NCI-H446 treated with DMSO at 0.1 percent for 48 hours (cell line): Measurements from ENCODE around the gene SERPINA9.

Source experiments
- DNase-seq: peaks from one replicate; lab custom pipeline; 2025; lab: John Stamatoyannopoulos, UW

Gene SERPINA9

DNA sequence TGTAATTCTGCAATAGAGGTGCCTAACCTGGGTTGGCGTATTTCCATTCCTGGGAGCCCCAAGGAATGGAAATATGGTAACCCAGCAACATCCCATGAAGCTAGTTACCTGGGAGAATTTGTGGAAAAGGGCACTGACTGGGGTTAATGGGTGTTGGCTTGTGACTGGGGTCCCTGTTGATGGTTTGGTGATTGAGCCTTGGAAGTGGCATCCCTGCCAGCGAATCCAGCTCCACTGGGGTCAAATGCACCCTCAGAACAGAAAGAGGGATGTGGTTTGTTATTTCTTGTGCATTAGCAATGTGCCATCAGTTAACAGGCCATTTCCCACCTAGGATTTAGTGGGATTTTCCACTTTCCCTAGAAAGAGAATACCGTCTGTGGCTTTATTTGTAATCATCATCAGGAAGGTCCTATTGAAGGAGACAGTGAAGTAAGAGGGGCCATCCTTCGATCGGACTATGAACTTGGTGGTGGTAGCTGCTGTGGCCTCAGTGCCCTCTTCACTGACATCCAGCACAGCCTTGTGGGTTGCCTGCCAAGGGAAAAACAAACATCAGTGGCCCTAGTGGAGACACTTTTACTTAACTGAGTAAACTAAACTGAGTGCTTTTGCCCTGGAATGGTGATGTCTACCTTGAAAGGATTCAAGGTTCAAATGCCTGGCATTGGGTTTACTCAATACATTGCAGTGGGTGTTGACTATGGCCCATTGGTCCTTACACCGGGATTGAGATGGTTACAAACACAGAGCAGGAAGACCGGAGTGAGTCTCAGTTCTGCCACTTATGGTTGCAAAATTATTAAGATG, 13.0 kb downstream of the SERPINA9 start:
- DNase-seq: no peak

DNA sequence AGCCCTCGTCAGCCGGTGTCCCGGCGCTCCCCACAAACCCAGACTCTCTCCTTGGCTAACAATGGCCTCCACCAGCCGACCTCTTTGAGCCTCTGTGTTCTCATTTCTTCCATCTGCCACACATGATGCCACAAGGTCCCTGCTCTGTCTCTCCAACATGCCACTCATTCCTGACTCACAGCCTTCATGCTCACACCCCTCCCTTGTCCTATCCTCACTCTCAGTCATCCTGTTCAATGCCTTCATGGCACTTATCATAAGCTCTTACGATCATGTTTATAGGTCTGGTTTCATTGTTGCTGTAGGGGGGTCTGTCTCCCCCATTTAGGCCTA, 13.8 kb downstream of the SERPINA9 start:
- no peak for DNase-seq

DNA sequence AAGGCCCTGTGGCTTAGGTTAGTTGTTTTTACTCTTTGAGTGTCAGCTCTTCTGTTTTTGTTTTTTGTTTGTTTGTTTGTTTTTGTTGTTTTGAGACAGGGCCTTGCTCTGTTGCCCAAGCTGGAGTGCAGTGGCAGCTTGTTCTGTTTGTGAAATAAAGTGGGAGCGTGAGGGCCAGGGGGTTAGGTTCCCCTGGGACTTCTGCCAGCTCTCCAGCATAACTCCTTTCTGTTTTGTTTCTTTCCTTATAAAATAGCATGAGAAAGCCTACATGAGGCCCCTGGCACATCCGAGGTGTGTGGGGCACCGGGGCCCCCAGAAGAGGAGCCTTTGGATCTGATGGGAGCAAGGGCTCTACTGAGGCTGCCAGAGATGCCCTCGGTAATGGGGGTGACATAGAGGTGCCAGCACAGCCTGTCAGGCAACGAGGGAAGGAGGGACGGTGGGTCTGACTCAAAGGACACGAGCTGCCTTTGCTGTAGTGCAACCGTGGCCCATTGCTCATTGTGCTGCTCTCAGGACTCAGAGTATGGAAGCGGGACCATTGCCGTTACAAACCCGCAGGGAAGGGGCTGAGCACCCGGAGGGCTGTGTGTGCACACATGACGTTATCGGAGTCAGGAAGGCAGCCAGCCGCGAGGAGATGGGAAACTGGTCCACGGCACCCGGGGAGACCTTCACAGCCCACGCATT, 14.3 kb downstream of the SERPINA9 start:
- DNase-seq: no peak

DNA sequence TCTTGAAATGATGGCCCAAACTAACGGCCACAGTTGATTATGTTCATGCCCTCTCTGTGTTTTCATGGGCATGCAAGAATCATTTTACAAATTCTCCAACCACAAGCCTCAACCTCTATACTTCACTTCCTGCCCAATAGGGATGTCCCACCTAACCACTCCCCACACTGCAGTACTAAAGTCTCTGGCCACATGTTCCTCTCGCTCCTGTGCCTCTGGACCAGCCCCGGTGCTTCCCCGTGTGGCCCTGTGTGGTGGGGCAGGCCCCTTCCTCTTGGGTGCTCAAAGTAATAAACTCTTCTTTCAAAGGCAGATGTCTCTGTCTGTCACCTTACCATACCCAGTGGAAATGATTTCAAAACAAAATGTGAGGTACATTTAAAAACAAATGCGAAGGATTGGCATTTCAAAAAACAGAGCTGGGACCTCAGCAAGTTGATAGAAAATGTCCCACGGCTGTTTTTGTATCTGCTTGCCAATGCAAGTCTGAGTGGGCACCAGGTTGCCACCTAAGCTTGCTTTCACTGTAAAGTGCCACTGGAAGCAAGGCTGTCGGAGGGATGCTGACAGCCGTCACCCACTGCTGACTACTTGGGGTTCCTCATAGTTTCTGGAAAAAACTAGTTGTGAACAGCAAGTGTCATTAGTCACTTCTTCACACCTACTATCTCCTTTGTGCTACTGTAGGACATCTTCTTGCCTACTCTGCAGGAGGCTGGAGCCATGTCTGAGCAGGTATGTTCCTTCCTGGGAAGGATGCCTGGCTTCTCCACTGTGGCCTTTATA, 15.2 kb downstream of the SERPINA9 start:
- no peak for DNase-seq

DNA sequence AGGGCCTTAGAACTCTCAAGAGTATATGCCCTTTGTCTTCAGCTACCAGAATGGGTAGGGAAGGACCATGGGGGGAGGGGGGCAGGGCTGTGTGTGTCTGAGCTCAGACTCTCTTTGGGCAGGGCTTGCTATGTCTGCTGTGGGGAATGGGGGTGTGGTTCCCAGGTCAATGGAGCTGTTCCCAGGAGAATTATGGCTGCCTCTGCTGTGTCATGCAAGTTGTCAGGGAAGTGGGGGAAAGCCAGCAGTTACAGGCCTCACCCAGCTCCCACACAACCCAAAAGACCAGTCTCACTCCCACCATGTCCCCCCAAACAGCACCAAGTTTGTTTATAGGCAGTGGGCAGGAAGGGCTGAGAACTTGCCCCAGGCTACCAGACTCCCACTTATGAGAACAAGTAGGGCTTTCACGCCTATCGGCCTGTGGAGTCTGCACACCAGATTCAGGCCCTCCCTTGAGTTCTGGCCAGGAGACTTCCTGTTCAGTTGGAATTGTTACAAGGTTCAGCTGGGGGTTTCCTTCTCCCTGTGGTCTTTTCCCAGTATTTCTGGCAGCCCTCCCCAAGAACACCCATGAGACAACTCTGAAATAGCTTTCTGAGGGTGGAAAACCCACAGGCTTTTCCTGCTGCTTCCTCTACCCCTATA, 17.3 kb downstream of the SERPINA9 start:
- DNase-seq: no peak

DNA sequence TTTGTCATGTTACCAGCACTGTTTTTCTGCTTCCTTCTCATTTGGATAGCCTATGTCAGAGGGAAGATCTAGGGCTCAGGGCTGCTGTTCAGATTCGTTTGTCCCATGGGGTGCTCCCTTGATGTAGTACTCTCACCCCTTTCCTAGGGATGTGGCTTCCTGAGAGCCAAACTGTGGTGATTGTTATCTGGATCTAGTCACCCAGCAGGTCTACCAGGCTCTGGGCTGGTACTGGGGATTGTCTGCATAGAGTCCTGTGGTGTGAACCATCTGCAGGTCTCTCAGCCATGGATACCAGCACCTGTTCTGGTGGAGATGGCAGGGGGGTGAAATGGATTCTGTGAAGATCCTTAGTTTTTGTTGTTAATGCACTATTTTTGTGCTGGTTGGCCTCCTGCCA, 17.9 kb downstream of the SERPINA9 start:
- DNase-seq: no peak

DNA sequence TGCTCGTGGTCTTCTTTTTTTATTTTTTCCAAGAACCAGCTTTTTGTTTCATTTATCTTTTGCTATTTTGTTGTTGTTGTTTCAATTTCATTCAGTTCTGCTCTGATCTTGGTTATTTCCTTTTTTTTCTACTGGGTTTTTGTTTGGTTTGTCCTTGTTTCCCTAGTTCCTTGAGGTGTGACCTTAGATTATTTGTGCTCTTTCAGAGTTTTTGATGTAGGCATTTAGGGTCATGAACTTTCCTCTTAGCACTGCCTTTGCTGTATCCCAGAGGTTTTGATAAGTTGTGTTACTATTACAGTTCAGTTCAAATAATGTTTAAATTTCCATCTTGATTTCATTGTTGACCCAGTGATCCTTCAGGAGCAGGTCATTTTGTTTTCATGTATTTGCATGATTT, 20.1 kb downstream of the SERPINA9 start:
- DNase-seq: no peak

DNA sequence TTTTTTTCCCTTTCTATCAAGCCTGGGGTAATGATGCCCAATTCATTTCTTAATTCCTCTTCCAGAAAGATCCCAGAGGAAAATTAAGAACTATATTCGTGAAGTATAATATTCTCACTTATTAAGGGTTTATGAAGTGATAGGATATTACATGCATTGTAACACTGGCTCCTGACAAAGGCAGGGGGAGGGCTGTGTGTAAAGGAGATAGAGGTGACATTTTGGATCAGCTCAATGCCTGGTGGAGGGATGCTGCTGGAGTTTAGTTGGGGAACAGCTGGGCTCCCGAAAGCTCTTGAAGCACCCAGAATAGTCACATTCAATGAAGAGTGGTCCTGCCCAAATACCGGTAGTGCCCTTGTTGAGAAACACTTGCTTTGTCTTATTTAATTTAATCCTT, 24.2 kb downstream of the SERPINA9 start:
- DNase-seq: no peak

DNA sequence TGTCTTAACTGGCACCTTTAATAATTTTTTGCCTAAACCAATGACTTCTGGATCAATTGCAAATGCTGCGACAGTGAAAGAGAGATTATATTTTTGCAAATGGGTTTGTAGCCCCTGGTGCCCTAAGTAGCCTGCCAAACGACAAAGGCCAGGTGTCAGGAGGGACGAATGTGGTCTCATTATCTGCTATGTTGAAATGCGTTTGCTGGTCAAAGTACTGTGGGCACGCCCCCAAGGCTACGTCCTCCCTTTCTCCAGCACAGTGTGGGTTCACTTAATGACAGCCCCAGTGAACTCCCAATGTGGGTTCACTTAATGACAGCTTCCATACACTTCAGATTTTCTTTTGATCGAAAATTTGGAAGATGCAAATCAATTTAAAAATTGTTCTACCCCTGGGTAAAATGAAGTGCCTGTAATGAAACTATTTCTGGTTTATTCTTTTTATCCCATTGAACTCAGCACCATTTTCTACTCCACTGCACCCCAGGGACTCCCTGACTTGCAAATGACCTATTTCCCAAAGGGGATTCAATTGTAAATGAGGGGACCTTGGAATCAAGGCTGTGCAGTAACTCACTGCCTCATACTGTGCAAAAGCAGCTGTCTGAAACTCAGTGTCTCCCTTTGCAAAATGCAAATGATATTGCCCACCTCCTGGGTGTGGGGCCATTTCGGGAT, 24.8 kb downstream of the SERPINA9 start:
- no peak for DNase-seq

DNA sequence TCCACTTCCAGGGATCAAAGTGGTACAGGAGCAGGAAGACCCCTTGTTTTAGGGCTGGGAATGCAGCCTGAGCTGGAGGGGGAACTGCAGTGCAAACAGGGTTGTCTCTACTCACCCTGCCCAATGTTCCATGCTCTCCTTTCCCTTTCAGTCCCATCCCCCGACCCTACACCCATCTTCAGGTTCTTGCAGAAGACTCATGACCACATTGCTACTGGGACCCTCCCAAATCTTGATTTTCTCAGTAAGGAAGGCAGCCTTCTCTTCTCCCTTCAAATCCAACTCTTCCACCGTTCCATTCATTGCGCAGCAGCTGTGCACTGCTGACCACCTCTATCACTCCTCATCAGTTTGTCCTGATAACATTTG, 25.3 kb downstream of the SERPINA9 start:
- no peak for DNase-seq

DNA sequence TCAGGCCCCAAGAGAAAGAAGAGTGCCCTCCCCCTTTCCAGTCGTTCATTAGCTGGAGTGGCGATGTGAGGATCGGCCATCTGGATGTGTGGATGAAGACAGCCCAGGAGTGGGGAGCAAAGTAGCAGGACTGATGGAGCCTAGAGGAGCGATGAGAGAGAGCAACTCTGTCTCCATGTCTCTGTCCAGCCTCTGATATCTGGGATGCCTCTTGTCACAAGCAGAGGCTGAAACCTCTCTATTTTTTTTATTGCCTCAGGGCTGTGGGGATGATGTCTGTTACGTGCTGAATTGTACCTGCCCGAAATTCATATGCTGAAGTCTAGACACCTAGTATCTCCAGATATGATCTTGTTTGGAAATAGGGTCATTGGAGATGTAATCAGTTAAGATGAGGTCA, 26.1 kb downstream of the SERPINA9 start:
- DNase-seq: no peak

DNA sequence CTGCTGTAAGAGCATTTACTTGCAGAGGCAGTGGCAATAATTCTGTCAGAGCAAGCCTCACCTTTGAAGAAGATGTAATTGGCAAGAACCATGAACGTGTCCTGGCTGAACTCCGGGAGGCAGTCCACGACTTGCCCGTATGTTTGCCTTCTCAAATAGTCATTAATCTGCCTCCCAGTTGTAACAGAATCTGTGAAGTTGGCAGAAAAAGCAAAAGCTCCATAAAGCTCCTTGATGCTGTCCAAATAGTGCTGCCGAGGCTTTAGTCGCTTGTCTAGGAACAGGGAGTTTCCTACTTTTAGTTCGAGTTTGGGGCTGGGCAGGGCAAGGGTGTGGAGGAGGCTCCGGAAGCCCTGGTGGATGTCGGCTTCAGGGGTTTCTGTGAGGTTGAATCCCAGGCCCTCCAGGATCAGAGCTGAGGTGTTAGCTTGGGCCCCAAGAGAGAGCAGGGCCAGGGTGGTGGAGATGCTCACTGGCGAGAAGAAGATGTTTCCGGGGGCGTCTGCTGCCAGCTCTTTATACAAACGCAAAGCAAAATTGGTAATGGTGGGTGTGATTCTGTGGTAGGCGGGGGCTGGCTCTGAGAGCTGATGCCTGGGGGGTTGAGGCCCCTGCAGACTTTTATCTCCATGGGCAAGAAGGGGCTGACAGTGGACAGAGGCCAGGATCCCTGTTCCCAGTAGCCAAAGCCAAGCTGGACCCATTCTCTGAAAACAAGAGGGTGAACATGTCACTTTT, 27.8 kb downstream of the SERPINA9 start:
- DNase-seq: no peak

DNA sequence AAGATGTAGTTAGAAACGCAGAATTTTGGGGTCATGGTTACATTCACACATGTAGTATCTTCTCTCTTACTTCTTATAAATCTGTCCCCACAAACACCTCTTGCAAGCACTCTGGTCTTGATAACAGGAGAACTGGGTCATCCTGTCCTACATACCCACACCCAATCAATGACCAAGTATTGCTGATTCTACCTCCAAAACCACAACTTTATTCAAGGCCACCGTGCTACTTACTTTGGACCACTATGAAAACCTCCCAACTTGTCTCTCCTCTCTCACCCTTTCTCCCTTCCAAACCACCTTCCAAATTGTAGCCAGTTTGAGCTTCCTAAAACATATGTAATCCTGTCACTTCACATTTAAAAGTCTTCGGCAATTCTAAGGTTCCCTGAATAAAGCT, 28.8 kb downstream of the SERPINA9 start:
- no peak for DNase-seq

DNA sequence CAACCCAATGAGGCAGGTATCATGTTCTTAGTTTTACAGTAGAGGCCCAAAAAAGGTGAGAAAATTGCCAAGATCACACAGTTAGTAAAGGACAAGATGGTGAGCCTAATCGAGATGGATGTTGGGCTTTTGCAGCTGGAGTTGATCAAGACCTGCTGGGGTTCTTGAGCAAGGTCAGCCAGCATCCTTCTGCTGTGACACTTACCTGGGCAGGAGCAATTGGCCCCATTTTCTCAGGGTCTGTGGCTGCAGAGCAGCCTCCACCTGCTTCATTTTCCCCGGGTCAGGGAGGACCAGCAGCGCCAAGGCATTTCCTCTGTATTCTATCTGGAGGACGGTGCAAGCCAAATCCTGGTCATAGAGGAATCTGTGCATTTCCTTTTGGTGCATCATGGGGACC, 29.9 kb downstream of the SERPINA9 start:
- no peak for DNase-seq

DNA sequence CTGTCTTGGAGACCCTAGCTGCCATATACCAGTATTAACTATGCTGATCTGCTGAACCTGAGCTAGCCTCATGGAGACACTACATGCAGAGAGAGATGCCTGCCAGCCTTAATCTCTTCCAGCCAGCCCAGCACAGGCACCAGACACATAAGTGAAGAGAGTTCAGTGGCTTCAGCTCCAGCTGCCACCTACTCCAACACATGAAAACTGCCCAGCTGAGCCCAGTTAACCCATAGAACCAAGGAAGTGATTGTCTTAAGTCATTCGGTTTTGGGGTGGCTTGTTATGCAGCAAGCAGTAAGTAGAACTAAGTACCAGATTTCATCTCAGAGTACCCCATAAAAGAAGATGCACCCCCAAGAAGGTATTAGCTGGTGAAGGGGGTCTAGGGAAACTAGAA, 31.0 kb downstream of the SERPINA9 start:
- no peak for DNase-seq

DNA sequence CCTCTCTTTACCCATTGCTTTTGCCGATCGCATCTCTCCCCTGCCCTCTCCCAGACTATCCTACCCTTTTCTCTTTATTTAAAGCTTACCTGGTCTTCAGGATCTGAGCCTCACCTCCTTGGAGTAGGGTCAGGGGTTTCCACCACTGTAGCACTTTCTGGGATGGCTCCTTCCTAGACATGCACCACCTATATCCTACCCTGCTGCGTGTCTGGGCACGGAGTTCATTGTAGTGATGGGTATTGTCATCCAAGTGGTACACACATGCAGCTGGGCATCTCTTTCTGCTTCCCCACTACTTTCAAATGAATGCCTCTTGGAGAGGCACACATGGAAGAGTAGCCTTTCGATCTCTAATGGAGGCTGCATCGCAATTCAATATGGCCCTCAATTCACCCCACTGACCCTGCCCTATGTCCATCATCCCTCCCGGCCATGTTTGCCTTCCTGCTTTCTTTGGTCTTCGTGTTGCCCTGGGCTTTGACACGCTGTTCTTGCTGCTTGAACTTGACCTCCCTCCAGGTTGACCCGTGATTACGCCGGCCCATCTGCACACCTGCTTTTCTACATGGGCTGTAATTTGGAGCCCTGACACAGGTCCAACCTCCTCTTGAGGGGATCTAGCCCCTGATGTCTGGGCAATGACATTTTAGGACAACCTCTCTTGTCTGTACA, 34.3 kb downstream of the SERPINA9 start:
- no peak for DNase-seq

DNA sequence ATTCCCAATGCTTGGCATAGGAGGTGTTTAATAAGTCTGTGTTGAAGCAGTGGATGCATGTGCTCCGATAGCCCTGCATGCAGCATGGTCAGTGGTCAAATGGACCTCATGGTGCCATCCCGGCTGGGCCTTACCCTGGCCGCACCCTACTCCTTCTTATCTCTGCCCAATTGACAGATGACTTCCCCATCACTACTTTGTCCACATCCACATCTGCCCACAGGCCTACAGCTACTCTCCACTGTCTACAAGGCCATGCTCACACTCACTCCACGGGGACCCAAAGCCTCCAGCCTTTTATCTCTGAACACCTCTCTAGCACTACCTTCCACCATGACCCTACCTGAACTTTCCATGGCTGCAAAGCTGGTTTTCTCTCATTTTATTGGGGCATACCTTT, 34.9 kb downstream of the SERPINA9 start:
- no peak for DNase-seq

DNA sequence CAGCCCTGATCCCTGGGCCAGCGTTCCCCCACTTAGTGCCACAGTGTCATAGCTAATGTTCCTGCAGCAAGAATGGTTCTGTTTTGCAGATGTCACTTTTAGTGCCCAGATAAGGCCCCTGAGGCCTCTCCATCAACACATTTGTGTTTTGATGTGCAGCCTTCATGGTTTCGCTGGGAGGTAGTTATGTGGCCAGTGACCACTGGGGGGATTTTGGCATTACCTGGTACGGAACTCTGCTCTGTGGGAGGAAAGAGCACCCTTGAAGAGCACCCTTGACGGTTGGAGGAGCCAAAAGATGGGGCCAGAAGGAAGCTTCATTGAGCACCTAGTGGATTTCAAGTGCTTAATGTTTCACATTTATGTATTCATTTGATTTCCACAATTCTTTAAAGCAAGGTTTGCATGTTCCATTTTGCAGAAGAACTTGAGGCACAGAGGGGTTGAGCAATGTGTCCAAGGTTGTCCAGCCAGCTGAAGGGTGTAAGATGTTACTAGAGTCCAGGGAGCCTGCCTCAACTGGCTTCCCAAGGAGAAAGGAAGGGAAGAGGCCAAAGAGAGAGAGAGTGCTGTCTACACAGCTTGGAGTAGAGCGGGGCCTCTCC, 36.4 kb downstream of the SERPINA9 start:
- DNase-seq: no peak

DNA sequence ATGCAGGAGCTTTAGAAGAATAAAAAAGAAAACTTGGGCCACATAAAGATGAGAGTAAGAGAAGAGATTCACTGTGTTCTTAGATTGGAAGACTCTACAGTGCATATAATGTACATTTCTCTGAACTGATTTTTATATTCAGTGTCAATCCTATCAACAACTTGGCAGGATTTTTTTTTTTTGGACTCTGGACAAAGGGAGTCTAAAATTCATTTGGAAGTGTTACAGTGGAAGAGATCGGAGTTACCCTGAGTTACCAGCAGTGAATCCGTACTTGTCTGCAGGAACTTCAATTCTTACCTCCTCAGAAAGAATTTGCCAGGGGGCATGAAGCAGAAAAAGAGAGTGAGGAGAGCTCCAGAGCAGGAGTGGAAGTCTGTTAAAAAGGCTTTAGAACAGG, 47.4 kb downstream of the SERPINA9 start:
- DNase-seq: no peak

DNA sequence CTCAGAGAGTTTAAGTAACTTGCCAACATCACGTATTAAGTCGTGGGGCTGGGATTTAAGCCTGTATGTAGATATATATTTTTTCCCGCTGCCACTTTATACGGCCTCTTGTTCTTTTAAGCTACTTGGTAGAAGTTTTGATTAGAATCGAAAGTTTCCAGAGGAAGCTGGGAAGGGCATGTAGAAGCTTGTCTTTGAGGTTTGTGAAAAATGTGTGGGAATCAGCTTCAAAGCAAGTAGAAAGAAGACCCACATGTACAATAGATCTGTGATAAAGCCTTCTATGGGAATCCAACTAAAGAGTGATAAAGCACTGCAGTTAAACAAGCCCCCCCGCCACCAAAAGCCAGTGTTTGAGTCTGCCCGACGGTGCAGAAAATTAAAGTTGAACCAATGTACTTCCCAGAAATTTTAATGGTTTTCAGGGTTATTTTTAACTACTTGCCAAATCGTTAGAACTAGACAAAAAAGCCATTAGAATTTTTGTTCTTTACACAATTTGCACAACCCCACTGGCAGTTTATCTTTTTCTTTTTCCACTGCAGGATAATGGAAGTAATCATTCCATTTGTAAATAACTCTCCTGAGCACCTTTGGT, 48.9 kb downstream of the SERPINA9 start:
- DNase-seq: no peak
